ENCODE results near the gene MORF4L2. TPM values are rescaled to one million over a fixed set of nuclear protein-coding genes. Genes with fewer than 3 reads are reported as not detected.

MORF4L2 gene
- total and polyA plus RNA-seq, 7 donors, result 182 to 524 (median 273) TPM

DNA sequence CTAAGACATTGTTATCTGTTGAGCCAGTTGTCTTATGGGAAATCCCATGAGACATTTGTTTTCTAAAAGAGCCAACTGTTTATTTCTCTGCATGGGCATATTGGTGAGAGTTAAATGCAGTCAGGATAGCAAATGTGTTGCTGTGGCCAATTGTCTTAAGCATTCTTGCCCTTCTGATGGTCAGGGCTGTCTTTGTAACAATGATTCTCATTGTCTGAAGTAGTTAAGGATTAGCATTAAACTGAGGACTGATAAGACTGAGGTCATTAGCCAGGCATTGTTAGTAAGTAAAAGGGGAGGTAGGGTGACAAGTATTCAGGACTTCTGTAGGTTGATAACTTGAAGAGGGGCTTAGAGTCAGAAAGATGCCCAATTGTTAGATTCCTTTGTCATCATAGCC is 11.2 kb upstream of the MORF4L2 start:
- DNase-seq, result no peak
- Histone ChIP-seq H3K4me3 (no peak overlapping the region), H3K27ac (no peak overlapping the region), H3K9me3 (no peaks in the 10 kb centered on the region), H3K4me1 (no peaks in the 10 kb centered on the region), H3K36me3 (ENCODE audit: insufficient read depth in 1 of 2, low read depth in 1 of 2) (no peaks in the 10 kb centered on the region), H3K27me3 (ENCODE audit: insufficient read depth in 3 of 3, low read length in 2 of 3) (peaks cover 0 to 9% (median 0%) of the 10 kb centered on the region in 3 donors)
- intact Hi-C loops (cut with DNase I), result loop anchor here in 1 of 2 donors (5.0 to 10.0 kb wide), 2 partner anchors 115 to 163 kb away; no protein-coding TSS in a partner anchor
- no peak for ATAC-seq
- TF ChIP-seq, protein P1, sequence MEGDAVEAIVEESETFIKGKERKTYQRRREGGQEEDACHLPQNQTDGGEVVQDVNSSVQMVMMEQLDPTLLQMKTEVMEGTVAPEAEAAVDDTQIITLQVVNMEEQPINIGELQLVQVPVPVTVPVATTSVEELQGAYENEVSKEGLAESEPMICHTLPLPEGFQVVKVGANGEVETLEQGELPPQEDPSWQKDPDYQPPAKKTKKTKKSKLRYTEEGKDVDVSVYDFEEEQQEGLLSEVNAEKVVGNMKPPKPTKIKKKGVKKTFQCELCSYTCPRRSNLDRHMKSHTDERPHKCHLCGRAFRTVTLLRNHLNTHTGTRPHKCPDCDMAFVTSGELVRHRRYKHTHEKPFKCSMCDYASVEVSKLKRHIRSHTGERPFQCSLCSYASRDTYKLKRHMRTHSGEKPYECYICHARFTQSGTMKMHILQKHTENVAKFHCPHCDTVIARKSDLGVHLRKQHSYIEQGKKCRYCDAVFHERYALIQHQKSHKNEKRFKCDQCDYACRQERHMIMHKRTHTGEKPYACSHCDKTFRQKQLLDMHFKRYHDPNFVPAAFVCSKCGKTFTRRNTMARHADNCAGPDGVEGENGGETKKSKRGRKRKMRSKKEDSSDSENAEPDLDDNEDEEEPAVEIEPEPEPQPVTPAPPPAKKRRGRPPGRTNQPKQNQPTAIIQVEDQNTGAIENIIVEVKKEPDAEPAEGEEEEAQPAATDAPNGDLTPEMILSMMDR (IDR thresholded peaks at IDR 0.05), result no peak

DNA sequence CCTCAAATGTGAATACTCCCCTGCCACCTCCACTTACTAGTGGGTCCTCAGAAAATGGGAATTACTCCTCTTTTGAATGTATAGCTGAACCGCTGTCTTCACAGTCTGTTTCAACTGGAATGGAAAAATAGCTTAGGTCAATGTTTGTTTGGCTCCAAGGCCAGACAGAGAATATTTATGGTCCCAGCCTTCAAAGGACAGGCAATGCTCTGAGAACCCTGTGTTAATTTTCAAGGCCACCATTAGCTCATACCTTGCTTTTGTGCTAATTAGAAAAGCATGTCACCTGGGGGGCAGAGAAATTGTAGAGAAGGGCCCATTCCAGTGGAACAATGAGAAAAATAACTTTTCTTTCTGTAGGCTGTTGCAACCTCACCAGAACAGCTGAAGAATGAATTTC is 4.6 kb upstream of the MORF4L2 start:
- Histone ChIP-seq H3K27me3 (ENCODE audit: insufficient read depth in 3 of 3, low read length in 2 of 3) (peaks cover 0 to 13% (median 0%) of the 10 kb centered on the region in 3 donors), H3K9me3 (no peaks in the 10 kb centered on the region), H3K36me3 (ENCODE audit: insufficient read depth in 1 of 2, low read depth in 1 of 2) (no peaks in the 10 kb centered on the region), H3K4me1 (no peaks in the 10 kb centered on the region), H3K4me3 (no peak overlapping the region), H3K27ac (no peak overlapping the region)
- no peak for ATAC-seq
- TF ChIP-seq, protein P1 (IDR thresholded peaks at IDR 0.05), result no peak
- no peak for DNase-seq
- WGBS, 3 donors, result 78 to 97% (median 88%) methylated on average over 1 of the region's 1 CpG
- intact Hi-C loops (cut with DNase I), result loop anchor here (5.0 to 10.0 kb wide), 3 partner anchors 81 to 156 kb away; no protein-coding TSS in a partner anchor

DNA sequence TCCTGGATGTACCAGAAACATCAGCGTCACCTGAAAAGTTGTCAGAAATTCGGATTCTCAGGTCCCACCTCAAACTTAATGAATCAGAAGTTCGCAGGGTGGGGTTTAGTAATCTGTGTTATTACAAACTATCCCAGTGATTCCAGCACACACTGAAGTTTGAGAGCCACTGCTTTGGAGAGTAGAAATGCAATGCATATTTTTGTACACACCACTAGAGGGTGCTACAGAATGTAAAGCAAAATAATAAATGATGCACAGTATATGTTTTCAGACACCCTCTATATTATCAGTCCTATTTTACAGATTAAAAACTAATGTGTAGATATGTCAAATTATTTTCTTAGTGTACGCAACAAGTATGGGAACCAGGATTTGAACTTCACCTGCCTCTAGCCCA is 2.4 kb upstream of the MORF4L2 start:
- H3K27me3 ChIP-seq (ENCODE audit: insufficient read depth in 3 of 3, low read length in 2 of 3), result peaks cover 0 to 13% (median 0%) of the 10 kb centered on the region in 3 donors
- TF ChIP-seq, protein P1 (IDR thresholded peaks at IDR 0.05), result peak; percentile 69
- WGBS, 3 donors, result 47 to 58% (median 49%) methylated on average over 4 of the region's 4 CpGs
- DNase-seq (no peak), ATAC-seq (no peak)
- H3K27ac ChIP-seq, result no peak overlapping the region
- intact Hi-C loops (cut with DNase I), result loop anchor here (5.0 to 10.0 kb wide), 4 partner anchors 54 to 154 kb away; partner anchors contain the start of gene TCEAL1 (in 1 of the 2)
- H3K9me3 ChIP-seq, result no peaks in the 10 kb centered on the region
- peaks cover 5% of the 10 kb centered on the region for H3K4me1 ChIP-seq
- H3K4me3 ChIP-seq, result no peak overlapping the region
- H3K36me3 ChIP-seq (ENCODE audit: insufficient read depth in 1 of 2, low read depth in 1 of 2), result peaks cover 0 to 13% of the 10 kb centered on the region in 2 donors

DNA sequence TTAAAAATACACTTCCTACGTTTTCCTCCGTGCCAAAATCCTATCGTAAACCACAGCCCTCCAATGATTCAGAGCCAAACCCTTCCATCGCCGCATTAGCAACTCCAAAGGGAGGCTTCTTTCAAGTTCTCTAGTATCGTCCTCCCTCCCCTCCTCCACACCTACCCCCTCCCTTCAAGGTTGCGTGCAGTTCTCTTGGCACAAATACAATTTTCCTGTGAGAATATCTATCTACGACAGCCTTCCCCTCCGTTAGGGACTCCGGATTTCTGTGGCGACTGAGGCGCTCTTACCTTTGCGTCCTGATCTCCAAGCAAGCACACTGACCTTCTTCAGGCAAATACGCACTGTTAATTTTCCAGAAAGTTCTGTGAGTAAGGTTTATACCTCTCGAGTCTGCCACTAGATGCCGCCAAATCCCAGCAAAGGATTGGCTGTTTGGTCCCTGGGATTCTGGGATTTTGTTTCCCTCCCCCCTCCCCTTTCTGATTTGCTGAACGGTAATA is 1.2 kb upstream of the MORF4L2 start:
- H3K4me3 ChIP-seq, result peak overlapping the region; percentile 71
- 1 to 19% (median 2%) methylated on average over 17 of the region's 17 CpGs for WGBS, 3 donors
- peaks cover 5% of the 10 kb centered on the region for H3K4me1 ChIP-seq
- peak; percentile 29 to 47 (median 40) for ATAC-seq
- no peaks in the 10 kb centered on the region for H3K9me3 ChIP-seq
- peaks cover 0 to 8% (median 0%) of the 10 kb centered on the region in 3 donors for H3K27me3 ChIP-seq (ENCODE audit: insufficient read depth in 3 of 3, low read length in 2 of 3)
- intact Hi-C loops (cut with DNase I), result loop anchor here (5.0 to 10.0 kb wide), 4 partner anchors 53 to 153 kb away; partner anchors contain the start of gene TCEAL1 (in 1 of the 2)
- H3K27ac ChIP-seq, result peak overlapping the region; percentile 85
- H3K36me3 ChIP-seq (ENCODE audit: insufficient read depth in 1 of 2, low read depth in 1 of 2), result peaks cover 4 to 25% of the 10 kb centered on the region in 2 donors
- DNase-seq, result peak; percentile 58 to 59
- TF ChIP-seq, protein P1 (IDR thresholded peaks at IDR 0.05), result peak; percentile 61
